Bronchial epithelial cell (primary cell): Measurements from ENCODE around the gene ZNF598. TPM values are rescaled to one million over a fixed set of nuclear protein-coding genes. Genes with fewer than 3 reads are reported as not detected.

Experiments
- DNase-seq: peaks from one replicate; pipeline ENCODE4 v3.0.0-alpha.2; 2010; ENCODE audit warnings: low read depth
- FAIRE-seq: peaks from 2 replicates; lab custom pipeline; 2011; peaks lifted over from hg19 to GRCh38; lab: Jason Lieb, UNC
- H3K27me3 ChIP-seq: 2 replicates; pipeline ENCODE4 v1.5.1; 2011; ENCODE audit warnings: low read length; ENCODE audit not compliant: control insufficient read depth, insufficient read depth
- H3K36me3 ChIP-seq: 2 replicates; pipeline ENCODE4 v1.5.1; 2011; ENCODE audit warnings: low read length; ENCODE audit not compliant: control insufficient read depth, insufficient read depth
- H3K4me3 ChIP-seq: 2 replicates; pipeline ENCODE4 v1.5.1; 2011; ENCODE audit warnings: mild to moderate bottlenecking, low read depth, low read length, control low read depth
- total RNA-seq: library from RNA; depleted of rRNA; stranded (reverse); fragments of >200 nt; gene quantifications from 2 replicates; pipeline ENCODE4 v1.2.1, GENCODE V29; 2014
- TF ChIP-seq, protein P1 (sequence below): IDR thresholded peaks from 2 replicates; pipeline ENCODE4 v1.5.1; 2011; ENCODE audit warnings: mild to moderate bottlenecking, moderate library complexity, low read length, control low read depth, inconsistent platforms; ENCODE audit not compliant: insufficient read depth, severe bottlenecking

ZNF598 gene
- total RNA-seq, 1 donor from 2014 or later: 26.3 TPM

DNA sequence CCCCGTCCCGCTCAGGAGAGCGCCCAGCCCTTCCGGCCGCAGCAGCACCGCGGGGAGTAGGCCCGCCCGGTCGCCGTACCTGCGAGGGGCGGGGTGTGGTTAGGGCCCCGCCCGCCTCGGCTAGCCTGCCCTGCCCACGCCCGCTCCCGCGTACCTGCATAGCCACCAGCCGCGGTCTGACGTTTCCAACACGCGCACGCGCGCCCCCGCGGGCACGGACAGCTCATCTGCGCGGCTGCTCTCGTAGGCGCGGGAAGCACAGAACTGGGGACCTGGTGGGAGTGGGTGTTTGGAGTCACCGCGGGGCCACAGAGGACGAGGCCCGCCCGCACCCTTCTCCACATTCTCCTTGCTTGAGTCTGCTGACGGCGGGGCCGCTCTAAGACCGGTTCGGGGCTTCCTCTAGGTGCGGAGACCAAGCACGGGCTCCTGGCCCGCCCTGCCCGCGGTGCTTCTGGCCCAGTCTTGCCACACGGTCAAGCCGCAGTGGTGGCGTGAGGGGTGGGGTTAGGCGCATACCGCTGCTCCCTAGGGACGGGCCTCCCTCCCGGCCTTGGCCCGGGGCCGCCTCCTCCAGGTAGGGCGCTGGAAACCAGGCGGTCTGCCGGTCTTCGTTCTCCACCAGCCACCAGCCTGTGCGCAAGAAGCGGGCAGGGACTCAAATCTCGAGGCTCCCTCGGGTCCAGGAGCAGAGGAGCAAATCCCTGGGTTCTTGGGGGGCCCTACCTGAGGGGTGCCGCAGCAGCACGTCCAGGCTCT lies 30.2 kb downstream of the ZNF598 start:
- Histone ChIP-seq H3K4me3 (peak overlapping the region; percentile 50), H3K36me3 (peaks cover 20% of the 10 kb centered on the region), H3K27me3 (peaks cover 5% of the 10 kb centered on the region)
- DNase-seq: peak; percentile 85
- TF ChIP-seq, protein P1, sequence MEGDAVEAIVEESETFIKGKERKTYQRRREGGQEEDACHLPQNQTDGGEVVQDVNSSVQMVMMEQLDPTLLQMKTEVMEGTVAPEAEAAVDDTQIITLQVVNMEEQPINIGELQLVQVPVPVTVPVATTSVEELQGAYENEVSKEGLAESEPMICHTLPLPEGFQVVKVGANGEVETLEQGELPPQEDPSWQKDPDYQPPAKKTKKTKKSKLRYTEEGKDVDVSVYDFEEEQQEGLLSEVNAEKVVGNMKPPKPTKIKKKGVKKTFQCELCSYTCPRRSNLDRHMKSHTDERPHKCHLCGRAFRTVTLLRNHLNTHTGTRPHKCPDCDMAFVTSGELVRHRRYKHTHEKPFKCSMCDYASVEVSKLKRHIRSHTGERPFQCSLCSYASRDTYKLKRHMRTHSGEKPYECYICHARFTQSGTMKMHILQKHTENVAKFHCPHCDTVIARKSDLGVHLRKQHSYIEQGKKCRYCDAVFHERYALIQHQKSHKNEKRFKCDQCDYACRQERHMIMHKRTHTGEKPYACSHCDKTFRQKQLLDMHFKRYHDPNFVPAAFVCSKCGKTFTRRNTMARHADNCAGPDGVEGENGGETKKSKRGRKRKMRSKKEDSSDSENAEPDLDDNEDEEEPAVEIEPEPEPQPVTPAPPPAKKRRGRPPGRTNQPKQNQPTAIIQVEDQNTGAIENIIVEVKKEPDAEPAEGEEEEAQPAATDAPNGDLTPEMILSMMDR: no peak
- FAIRE-seq: no peak

DNA sequence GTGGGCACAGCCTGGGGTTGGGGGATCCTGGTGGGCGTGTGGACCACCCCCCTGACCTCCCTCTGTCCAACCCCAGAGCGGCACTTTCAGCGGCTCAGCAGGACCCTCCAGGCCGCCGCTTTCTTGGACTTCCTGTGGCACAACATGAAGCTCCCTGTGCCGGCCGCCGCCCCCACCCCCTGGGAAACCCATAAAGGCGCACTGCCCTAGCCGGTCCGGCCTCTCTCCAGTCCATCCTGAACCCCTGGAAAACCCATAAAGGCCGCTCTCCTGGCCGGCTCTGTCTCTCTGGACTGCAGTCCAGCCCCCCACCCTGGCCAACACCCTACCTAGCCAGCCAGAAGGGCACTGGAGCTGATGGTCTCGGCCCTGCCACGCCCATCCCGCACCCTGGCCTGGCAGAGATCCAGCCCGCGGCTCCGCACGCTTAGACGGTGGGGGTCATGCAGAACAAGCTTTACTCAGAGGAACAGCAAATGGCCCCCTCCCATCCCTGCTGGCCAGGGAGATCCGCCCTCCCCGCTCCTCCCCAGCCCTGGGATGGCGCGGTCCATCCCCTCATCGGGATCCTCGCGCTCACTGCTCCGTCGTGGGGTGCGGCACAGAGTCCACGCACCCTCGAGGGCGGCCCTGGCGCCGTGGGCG lies 31.0 kb downstream of the ZNF598 start:
- DNase-seq: no peak
- no peak for FAIRE-seq
- TF ChIP-seq, protein P1: no peak
- peak overlapping the region; percentile 50 for H3K4me3 ChIP-seq
- H3K36me3 ChIP-seq: peaks cover 24% of the 10 kb centered on the region
- H3K27me3 ChIP-seq: peaks cover 5% of the 10 kb centered on the region

DNA sequence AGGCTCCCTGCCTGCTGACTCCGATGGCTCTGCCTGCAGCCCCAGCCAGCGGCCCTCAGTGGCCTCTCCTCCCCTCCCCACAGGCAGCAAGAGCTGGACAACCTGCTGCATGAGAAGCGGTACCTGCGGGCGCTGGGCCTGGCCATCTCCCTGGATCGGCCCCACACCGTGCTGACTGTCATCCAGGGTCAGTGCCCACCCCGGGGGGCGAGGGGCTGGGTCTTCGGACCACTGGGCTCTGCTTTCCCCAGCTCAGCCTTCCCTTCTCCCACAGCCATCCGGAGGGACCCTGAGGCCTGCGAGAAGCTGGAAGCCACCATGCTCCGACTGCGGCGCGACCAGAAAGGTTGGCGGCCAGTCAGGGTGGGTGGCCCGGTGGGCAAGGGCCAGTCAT lies 31.7 kb downstream of the ZNF598 start:
- H3K36me3 ChIP-seq: peaks cover 24% of the 10 kb centered on the region
- no peak overlapping the region for H3K4me3 ChIP-seq
- DNase-seq (no peak), FAIRE-seq (no peak)
- H3K27me3 ChIP-seq: peaks cover 5% of the 10 kb centered on the region
- TF ChIP-seq, protein P1: no peak

DNA sequence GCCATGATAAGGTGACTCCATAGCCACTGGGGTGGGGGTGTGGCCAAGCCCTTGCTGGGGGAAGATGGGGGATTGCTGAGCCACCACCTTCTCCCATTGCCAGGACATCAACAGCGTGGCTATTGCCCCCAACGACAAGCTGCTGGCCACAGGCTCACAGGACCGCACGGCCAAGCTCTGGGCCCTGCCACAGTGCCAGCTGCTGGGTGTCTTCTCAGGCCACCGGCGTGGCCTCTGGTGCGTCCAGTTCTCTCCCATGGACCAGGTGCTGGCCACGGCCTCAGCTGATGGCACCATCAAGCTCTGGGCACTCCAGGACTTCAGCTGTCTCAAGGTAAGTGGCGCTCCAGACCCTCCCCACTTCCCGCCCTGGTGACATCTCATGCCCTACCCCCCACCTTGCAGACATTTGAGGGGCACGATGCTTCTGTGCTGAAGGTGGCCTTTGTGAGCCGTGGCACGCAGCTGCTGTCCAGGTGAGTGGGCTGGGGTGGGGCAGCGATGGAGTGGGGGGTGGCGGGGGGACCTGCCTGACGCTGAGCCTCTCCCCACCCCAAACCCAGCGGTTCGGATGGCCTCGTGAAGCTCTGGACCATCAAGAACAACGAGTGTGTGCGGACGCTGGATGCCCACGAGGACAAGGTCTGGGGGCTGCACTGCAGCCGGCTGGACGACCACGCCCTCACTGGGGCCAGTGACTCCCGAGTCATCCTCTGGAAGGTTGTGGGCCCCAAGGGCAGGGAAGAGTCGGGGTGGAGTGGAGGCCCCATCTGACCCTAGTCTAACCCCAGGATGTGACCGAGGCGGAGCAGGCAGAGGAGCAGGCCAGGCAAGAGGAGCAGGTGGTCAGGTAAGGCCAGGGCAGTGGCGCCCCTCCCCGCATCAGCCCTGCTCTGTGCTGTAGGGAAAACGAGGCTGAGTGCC lies 32.4 kb downstream of the ZNF598 start:
- H3K36me3 ChIP-seq: peaks cover 24% of the 10 kb centered on the region
- no peak for FAIRE-seq
- DNase-seq: no peak
- peaks cover 5% of the 10 kb centered on the region for H3K27me3 ChIP-seq
- TF ChIP-seq, protein P1: no peak
- H3K4me3 ChIP-seq: no peak overlapping the region

DNA sequence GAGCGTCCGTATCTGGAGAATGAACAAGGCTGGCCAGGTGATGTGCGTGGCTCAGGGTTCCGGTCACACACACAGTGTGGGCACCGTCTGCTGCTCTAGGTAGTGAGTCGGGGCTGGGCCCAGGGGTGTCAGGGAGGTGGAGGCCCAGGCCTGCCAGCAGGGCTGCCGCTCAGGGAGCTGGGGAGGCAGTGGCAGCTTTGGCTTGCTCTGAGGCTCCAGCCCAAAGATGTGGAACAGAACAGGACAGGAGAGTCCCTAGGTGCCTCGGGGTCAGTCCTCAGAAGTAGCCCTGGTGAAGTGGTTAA lies 33.5 kb downstream of the ZNF598 start:
- FAIRE-seq (no peak), DNase-seq (no peak)
- no peak overlapping the region for H3K4me3 ChIP-seq
- H3K36me3 ChIP-seq: peaks cover 24% of the 10 kb centered on the region
- H3K27me3 ChIP-seq: peaks cover 3% of the 10 kb centered on the region
- TF ChIP-seq, protein P1: no peak
